GM12878 (cell line): ENCODE results near the gene FXN.
"Not testable (repeated sequence)": the region's sequence is repeated elsewhere in the genome, so short reads cannot be mapped to it uniquely, and the experiment has no call there.

Experiments
- CTCF ChIP-seq, 3 experiments: IDR thresholded peaks in 2 of 3; conservative IDR thresholded peaks in 1 of 3; 2 replicates each; pipeline ENCODE4 v1.5.1; 2011; ENCODE audit warnings: low read depth in 3 of 3, low read length in 3 of 3, mild to moderate bottlenecking in 3 of 3, control low read depth in 2 of 3, moderate library complexity in 2 of 3, inconsistent platforms in 1 of 3, mixed read lengths in 1 of 3; ENCODE audit not compliant: control insufficient read depth in 2 of 3, insufficient read depth in 1 of 3; ENCODE audit errors: extremely low read depth in 1 of 3
- ETV6 ChIP-seq, 2 experiments: fragments of 450-650 bp in 1 of 2; IDR thresholded peaks in 1 of 2; conservative IDR thresholded peaks in 1 of 2; 2 replicates each; pipeline ENCODE4 v1.6.1; 2014; ENCODE audit warnings: antibody characterized with exemption in 1 of 2, borderline replicate concordance in 1 of 2, low read depth in 1 of 2, mild to moderate bottlenecking in 1 of 2, moderate library complexity in 1 of 2
- HDAC2 ChIP-seq: fragments of 200-600 bp; sonication (generic); IDR thresholded peaks from 2 replicates; pipeline ENCODE4 v1.6.1; 2017
- NR2C2 ChIP-seq: IDR thresholded peaks from 2 replicates; pipeline ENCODE4 v1.6.1; 2011; ENCODE audit warnings: borderline replicate concordance, low read depth; ENCODE audit not compliant: control insufficient read depth, insufficient read length
- PAX8 ChIP-seq: fragments of 450-650 bp; IDR thresholded peaks from 2 replicates; pipeline ENCODE4 v1.6.1; 2017; ENCODE audit warnings: mild to moderate bottlenecking, moderate library complexity
- POLR2AphosphoS5 ChIP-seq: IDR thresholded peaks from 2 replicates; pipeline ENCODE4 v1.6.1; 2011; ENCODE audit warnings: mild to moderate bottlenecking, low read length, inconsistent platforms
- TCF12 ChIP-seq: IDR thresholded peaks from 2 replicates; pipeline ENCODE4 v1.6.1; 2011; ENCODE audit warnings: low read depth, mild to moderate bottlenecking, low read length

GRCh38 chr9:69094361-69095135 lies 59.0 kb downstream of the FXN start:
- TF ChIP-seq POLR2AphosphoS5; NR2C2; PAX8; ETV6 (conservative IDR thresholded peaks at IDR 0.05 in 1 of 2, IDR thresholded peaks at IDR 0.05 in 1 of 2; ENCODE audit: borderline replicate concordance in 1 of 2, low read depth in 1 of 2); TCF12; HDAC2; CTCF (IDR thresholded peaks at IDR 0.05 in 2 of 3, conservative IDR thresholded peaks at IDR 0.05 in 1 of 3; ENCODE audit: control insufficient read depth in 2 of 3, extremely low read depth in 1 of 3, insufficient read depth in 1 of 3, low read depth in 3 of 3, low read length in 3 of 3): not testable (repeated sequence)
